Caco-2 (cell line): Measurements from ENCODE around the gene STUB1. TPM values are rescaled to one million over a fixed set of nuclear protein-coding genes. Genes with fewer than 3 reads are reported as not detected.

Experiments used
- BruUV-seq: library from RNA; stranded (reverse); fragments of 400-500 nt; replicated peaks from 2 replicates; lab custom pipeline; 2021; lab: Mats Ljungman, UMichigan
- CTCF ChIA-PET: fragments of 300-600 bp; sonication (Branson Sonifier 250); formaldehyde crosslinking; loops from one replicate; lab custom pipeline; 2022; ENCODE audit warnings: antibody characterized with exemption; lab: Charles Lee
- POLR2A ChIA-PET: fragments of 300-600 bp; sonication (Branson Sonifier 250); formaldehyde crosslinking; loops from one replicate; lab custom pipeline; 2022; ENCODE audit warnings: antibody characterized with exemption; lab: Charles Lee
- DNase-seq, 2 experiments: peaks; one replicate each; pipeline versions ENCODE4 v3.0.0 to v3.0.0-alpha.2; 2020 to 2022
- H3K27me3 ChIP-seq: replicated peaks from 2 replicates; pipeline ENCODE4 v1.6.0; 2011; ENCODE audit warnings: low read length; ENCODE audit not compliant: control insufficient read depth, insufficient read depth
- H3K36me3 ChIP-seq: 2 replicates; pipeline ENCODE4 v1.5.1; 2011; ENCODE audit warnings: low read length; ENCODE audit not compliant: control insufficient read depth, insufficient read depth
- H3K4me1 ChIP-seq: fragments of 250-450 bp; sonication (Bioruptor Pico); 2 replicates; pipeline ENCODE4 v1.5.1; 2020; ENCODE audit warnings: mild to moderate bottlenecking
- H3K4me3 ChIP-seq: 2 replicates; pipeline ENCODE4 v1.5.1; 2011; ENCODE audit warnings: low read depth, mild to moderate bottlenecking, control low read depth, low read length
- H3K9me3 ChIP-seq: fragments of 250-450 bp; sonication (Bioruptor Pico); 2 replicates; pipeline ENCODE4 v1.5.1; 2020; ENCODE audit warnings: mild to moderate bottlenecking, moderate library complexity
- H3K27ac Mint-ChIP-seq: one replicate; pipeline ENCODE4 v1.8.0; 2022; ENCODE audit warnings: mixed read lengths; ENCODE audit not compliant: unreplicated experiment
- H3K27me3 Mint-ChIP-seq: one replicate; pipeline ENCODE4 v1.8.0; 2022; ENCODE audit warnings: mixed read lengths; ENCODE audit not compliant: insufficient read depth, unreplicated experiment
- H3K36me3 Mint-ChIP-seq: one replicate; pipeline ENCODE4 v1.8.0; 2022; ENCODE audit warnings: mild to moderate bottlenecking, mixed read lengths; ENCODE audit not compliant: insufficient read depth, unreplicated experiment
- H3K4me1 Mint-ChIP-seq: one replicate; pipeline ENCODE4 v1.8.0; 2022; ENCODE audit warnings: low read depth, mixed read lengths; ENCODE audit not compliant: unreplicated experiment
- H3K4me3 Mint-ChIP-seq: one replicate; pipeline ENCODE4 v1.8.0; 2022; ENCODE audit warnings: mild to moderate bottlenecking, moderate library complexity, mixed read lengths; ENCODE audit not compliant: unreplicated experiment
- H3K9me3 Mint-ChIP-seq: one replicate; pipeline ENCODE4 v1.8.0; 2022; ENCODE audit warnings: mixed read lengths; ENCODE audit not compliant: unreplicated experiment
- CTCF ChIP-seq, 2 experiments: fragments of 200-600 bp in 1 of 2; IDR thresholded peaks; 1 replicate in 1 of 2; 2 replicates in 1 of 2; pipeline versions ENCODE4 v1.5.1 to v1.8.0; 2011 to 2022; ENCODE audit warnings: antibody characterized with exemption in 1 of 2, control low read depth in 1 of 2, inconsistent platforms in 1 of 2, low read depth in 1 of 2, low read length in 1 of 2, mild to moderate bottlenecking in 1 of 2, moderate library complexity in 1 of 2; ENCODE audit not compliant: insufficient read depth in 1 of 2, severe bottlenecking in 1 of 2, unreplicated experiment in 1 of 2
- intact Hi-C: fragments of 100-400 bp; cut with micrococcal nuclease; formaldehyde crosslinking; loops from one replicate; pipeline ENCODE4 v1.10.0; 2022; ENCODE audit not compliant: unreplicated experiment
- total RNA-seq: library from RNA; stranded (reverse); gene quantifications from 2 replicates; pipeline ENCODE4 v1.2.3, GENCODE V29; 2022

STUB1 gene
- total RNA-seq, 1 experiment from 2014 or later: 77.8 TPM

- Histone ChIP-seq H3K36me3 (no peaks in the 10 kb centered on the region), H3K27me3 (no peaks in the 10 kb centered on the region), H3K4me1 (peaks cover 29% of the 10 kb centered on the region), H3K4me3 (peak overlapping the region; percentile 86), H3K9me3 (no peaks in the 10 kb centered on the region)
- Mint-ChIP-seq H3K4me3 (peak overlapping the region; percentile 73), H3K4me1 (no peaks in the 10 kb centered on the region), H3K9me3 (no peaks in the 10 kb centered on the region), H3K27ac (peak overlapping the region; percentile 39), H3K36me3 (peaks cover 10% of the 10 kb centered on the region), H3K27me3 (no peaks in the 10 kb centered on the region)
- intact Hi-C loops: no loop called here
- DNase-seq: peak in 1 of 2 experiments; percentile 64
- BruUV-seq: no TSS peak
- no peak for TF ChIP-seq CTCF (IDR thresholded peaks at IDR 0.05; ENCODE audit: insufficient read depth in 1 of 2, low read depth in 1 of 2, low read length in 1 of 2, severe bottlenecking in 1 of 2, unreplicated experiment in 1 of 2)
- ChIA-PET POLR2A (interaction anchor here (0.9 to 2.4 kb wide), 4 partner anchors 8 to 68 kb away, joined by 3 to 12 read pairs (median 5); partner anchors contain the start of genes CHTF18 and RPUSD1), CTCF (interaction anchor here (0.6 to 1.7 kb wide), 5 partner anchors 8 to 335 kb away, joined by 3 to 13 read pairs (median 3); no protein-coding TSS in a partner anchor)
Observed at GRCh38 chr16:720447-720989, 40.3 kb downstream of the STUB1 start.

- no peaks in the 10 kb centered on the region for H3K36me3 ChIP-seq
- TF ChIP-seq CTCF (IDR thresholded peaks at IDR 0.05; ENCODE audit: insufficient read depth in 1 of 2, low read depth in 1 of 2, low read length in 1 of 2, severe bottlenecking in 1 of 2, unreplicated experiment in 1 of 2): no peak
- H3K4me1 ChIP-seq: peaks cover 24% of the 10 kb centered on the region
- peak within 1 kb of the TSS; percentile 86 for H3K4me3 ChIP-seq
- no peaks in the 10 kb centered on the region for H3K9me3 ChIP-seq
- H3K4me3 Mint-ChIP-seq: peak within 1 kb of the TSS; percentile 73
- DNase-seq: peak; percentile 89 to 95
- no peaks in the 10 kb centered on the region for H3K27me3 ChIP-seq
- peak within 1 kb of the TSS; percentile 39 for H3K27ac Mint-ChIP-seq
- ChIA-PET CTCF (interaction anchor here (0.6 to 1.7 kb wide), 2 partner anchors 9 to 67 kb away, joined by 4 to 13 read pairs; partner anchors contain the start of genes CHTF18 and RPUSD1), POLR2A (interaction anchor here (0.6 to 2.4 kb wide), 11 partner anchors 9 to 67 kb away, joined by 3 to 12 read pairs (median 4); partner anchors contain the start of genes CHTF18, CIAO3, FBXL16 and RHBDL1)
- peaks cover 3% of the 10 kb centered on the region for H3K36me3 Mint-ChIP-seq
- no TSS peak for BruUV-seq
- H3K4me1 Mint-ChIP-seq: no peaks in the 10 kb centered on the region
- intact Hi-C loops: no loop called here
- no peaks in the 10 kb centered on the region for H3K27me3 Mint-ChIP-seq
- no peaks in the 10 kb centered on the region for H3K9me3 Mint-ChIP-seq
Observed at GRCh38 chr16:720990-721764, 41.0 kb downstream of the STUB1 start, which contains the start of gene ANTKMT. TSS of gene ANTKMT (plus strand) at chr16:721146. CDS start at chr16:721275, 129 bp downstream.
